EL (cell line): Measurements from ENCODE around the gene TES.
"Not testable (repeated sequence)": the region's sequence is repeated elsewhere in the genome, so short reads cannot be mapped to it uniquely, and the experiment has no call there.

Source experiments
- DNase-seq: peaks from one replicate; pipeline ENCODE4 v3.0.0-alpha.2; 2016

TES gene

GRCh38 chr7:116293139-116293538 lies 82.8 kb downstream of the TES start:
- no peak for DNase-seq

- no peak for DNase-seq
Measured at GRCh38 chr7:116293633-116294032, 83.3 kb downstream of the TES start.

GRCh38 chr7:116295903-116296302 lies 85.6 kb downstream of the TES start:
- DNase-seq = not testable (repeated sequence)

- no peak for DNase-seq
Measured at GRCh38 chr7:116298055-116298454, 87.7 kb downstream of the TES start.

- no peak for DNase-seq
Measured at GRCh38 chr7:116298576-116298975, 88.2 kb downstream of the TES start.

DNA sequence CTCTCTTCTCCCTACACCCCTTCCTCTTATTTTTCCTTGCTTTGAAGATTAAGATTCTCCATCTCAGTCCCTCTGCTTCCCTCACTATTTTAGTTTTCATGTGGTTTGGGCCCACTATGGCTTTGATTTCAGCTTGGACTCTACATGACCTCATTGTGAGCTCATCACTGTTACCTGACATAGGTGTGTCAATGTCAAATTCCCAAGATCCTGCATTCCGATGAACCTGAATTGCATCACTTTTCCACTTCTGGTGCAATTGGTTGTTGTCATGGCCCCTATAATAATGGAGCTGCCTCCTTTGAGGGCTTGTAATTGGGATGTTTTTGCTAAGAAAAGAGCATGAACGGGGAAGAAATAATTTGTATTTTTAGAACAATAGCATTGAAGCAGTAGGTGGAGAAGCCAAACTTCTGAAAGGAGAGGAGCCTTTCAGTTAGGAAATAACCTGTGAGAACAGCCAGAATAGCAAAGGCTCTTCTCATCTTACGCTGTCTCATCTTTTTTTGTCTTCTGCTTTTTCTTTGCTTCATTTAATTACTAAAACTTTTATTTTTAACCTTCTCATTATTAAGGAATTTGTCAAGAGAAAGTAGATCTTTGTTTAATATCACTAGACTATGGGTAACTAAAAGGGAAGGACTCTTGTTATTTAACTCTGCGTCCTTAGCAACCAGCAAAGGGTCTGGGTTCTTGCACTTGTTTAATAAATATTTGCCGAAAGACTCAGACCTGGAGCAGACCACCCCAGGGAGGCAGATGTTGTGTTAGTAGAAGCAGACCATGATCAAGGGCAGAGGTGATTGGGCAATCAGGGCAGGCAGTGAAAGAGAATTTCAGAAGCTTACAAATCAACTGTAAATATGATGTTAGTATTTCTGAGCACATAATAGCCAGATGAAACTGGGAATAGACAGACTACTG lies 95.4 kb downstream of the TES start:
- no peak for DNase-seq

GRCh38 chr7:116306409-116307048 lies 96.2 kb downstream of the TES start:
- DNase-seq = no peak

- no peak for DNase-seq
Measured at GRCh38 chr7:116307253-116307652, 96.9 kb downstream of the TES start.
